DMS 273 (cell line): Measurements from ENCODE around the gene PTMS.

ENCODE experiments used
- DNase-seq: peaks from one replicate; lab custom pipeline; 2025; ENCODE audit not compliant: unreplicated experiment; lab: John Stamatoyannopoulos, UW

The PTMS gene

GRCh38 chr12:6787309-6787708 lies 21.1 kb downstream of the PTMS start:
- no peak for DNase-seq

DNA sequence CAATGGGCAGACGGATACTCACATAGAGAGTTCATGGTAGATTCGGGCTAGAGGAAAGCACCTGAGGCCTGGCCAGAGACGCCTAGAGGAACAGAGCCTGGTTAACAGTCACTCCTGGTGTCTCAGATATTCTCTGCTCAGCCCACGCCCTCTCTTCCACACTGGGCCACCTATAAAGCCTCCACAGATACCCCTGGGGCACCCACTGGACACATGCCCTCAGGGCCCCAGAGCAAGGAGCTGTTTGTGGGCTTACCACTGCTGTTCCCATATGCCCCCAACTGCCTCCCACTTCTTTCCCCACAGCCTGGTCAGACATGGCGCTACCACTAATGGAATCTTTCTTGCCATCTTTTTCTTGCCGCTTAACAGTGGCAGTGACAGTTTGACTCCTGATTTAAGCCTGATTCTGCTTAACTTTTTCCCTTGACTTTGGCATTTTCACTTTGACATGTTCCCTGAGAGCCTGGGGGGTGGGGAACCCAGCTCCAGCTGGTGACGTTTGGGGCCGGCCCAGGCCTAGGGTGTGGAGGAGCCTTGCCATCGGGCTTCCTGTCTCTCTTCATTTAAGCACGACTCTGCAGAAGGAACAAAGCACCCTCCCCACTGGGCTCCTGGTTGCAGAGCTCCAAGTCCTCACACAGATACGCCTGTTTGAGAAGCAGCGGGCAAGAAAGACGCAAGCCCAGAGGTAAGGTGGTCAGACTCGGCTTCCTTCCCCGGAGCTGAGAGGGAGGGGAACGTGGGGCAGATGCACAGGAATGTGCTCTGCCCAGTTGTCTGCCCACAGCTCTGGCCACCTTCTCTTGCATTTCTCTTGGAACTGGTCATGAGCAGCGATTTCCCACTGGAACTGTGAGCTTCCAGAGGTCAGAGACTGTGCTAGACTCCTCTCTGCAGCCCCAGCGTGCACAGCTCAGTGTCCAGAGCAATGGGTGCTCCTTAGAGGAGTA lies 23.1 kb downstream of the PTMS start, which contains the start of gene CD4:
Gene CD4 (plus strand): TSS at position 557 of the 953 bp plus-strand sequence. CDS start 10,611 bp downstream, outside the sequence.
- no peak for DNase-seq

DNA sequence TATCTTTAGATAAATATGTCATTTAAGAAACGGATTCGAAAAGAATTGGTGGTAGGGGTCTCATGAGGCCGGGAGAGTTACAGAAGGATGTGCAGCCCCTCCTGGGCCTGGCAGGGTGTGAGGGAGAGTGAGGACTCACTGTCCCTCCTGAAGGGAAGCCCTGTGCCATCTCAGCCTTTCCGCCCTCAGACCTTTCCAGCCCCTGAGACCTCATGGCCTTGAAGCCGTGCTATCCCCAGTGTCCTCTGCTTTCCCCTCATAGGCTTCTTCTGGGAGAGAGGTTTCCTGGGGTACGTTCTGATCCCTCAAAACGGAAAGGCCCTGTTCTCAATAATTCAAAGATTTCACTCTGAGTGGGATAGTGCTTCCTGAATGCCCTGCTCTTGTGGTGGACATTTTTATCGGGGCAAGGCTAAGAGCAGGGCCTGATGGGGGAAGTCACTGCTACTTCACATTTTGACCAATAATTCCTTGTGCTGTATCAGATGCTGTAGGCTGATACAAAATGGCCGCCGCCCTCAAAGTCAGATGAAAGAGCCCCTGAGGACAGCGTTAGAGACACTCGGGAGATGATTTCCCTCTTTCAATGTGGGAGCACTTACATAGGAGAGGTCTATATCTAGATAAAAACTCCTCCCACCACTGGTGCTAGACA lies 24.5 kb downstream of the PTMS start:
- DNase-seq: no peak

DNA sequence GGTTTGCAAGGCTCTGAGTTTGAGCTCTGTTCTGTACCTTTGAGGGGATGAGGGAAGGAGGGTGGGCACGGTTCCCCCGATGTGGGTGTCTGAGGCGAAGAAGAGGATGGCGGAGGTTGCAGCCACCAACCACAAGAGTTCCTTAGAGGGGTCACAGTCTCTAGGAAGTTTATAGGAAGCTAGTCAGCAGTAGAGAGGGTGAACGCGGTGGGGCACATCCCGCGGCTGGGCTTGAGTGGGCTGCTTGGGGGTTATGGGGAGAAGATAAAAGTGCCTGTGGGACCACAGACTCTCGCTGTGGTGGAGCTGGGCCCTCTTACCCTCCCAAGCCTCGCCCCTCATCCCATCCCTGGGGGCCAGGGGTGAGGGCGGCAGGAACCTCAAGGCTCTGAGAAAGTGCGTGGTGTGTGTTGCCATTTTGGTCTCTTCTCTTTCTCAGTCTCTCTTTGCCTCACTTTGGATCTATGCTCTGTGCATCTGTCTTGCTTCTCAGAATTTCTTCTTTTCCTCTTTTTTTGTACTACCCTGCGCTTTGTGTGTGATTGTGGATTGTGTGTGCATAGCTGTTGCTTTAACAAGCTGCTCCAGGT lies 25.9 kb downstream of the PTMS start:
- no peak for DNase-seq

DNA sequence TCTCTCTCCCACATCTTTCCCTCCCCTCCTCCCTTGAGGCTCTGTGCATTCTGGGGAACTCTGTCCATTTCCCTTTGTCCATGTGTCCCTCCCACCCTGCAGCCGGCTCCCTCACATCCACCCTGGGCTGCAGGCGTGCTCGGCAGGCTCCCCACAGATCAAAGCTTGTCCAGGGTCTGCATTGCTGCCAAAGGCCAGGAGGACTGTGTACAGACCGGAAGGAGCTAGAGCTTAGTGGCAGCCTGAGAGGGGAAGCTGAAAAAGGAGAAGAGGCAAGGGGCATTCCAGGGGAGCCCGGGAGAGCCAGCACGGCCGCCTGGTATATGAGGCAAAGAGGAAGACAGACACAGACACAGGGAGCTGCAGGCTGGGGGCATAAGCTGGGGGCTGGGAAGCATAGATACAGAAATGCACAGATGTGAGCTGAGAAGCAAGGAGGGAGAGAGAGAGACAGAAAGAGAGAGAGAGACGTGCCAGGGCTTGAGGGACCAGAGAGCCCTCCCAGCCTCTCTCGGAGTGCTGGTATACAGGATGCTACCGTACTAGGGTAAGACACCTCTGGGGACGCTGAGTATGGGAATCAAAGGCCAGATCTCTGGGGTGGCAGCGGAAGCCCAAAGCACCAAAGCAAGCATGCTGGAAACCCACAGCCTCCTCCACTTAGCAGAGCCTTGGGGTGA lies 26.5 kb downstream of the PTMS start:
- no peak for DNase-seq

DNA sequence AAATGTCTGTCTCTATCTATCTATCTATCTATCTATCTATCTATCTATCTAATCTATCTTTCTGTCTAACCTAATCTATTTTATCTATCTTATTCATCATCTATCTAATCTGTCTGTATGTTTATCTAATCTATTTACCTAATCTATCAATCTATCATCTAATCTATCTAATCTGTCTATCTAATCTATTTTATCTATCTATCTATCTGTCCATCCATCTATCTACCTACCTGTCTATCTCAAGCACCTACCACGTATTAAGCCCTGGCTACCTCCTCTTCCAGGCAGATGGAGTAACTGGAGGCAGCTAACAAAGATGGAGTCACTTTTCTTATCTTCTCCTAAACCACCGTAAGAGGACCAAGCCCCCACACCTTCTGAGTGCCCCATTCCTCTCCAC lies 28.9 kb downstream of the PTMS start:
- DNase-seq: no peak

DNA sequence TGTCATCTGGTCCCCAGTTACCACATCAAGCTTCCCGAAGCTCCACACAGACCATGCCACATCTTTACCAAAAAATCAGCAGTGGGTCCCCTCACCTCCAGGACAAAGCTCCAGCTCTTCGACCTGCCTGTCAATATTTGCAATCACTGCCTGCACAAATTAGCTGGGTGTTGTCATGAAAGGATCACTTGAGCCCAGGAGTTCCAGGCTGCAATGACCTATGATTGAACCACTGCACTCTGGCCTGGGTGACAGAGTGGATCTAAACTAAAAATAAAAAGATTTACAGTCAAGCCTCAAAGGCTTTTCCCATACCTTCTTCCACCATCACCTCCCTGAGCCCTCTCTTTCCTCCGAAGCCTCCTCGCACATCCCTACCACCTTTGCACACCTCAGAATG lies 30.4 kb downstream of the PTMS start:
- DNase-seq: no peak

- no peak for DNase-seq
These were observed 33.0 kb downstream of the PTMS start for GRCh38 chr12:6799147-6799546.

DNA sequence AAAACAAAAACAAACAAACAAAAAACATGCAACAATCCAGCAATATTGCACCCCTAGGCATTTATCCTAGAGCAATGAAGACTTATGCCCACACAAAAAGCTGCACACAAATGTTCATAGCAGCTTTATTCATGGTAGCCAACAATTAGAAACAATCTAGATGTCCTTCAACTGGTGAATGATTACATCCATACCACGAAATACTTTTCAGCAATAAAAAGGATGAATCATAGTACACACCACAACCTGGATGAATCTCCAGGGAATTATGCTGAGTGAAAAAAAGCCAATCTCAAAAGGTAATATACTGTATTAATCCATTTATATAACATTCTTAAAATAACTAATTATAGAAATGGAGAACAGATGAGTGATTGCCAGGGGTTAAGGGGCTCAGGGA lies 41.0 kb downstream of the PTMS start:
- DNase-seq: no peak

DNA sequence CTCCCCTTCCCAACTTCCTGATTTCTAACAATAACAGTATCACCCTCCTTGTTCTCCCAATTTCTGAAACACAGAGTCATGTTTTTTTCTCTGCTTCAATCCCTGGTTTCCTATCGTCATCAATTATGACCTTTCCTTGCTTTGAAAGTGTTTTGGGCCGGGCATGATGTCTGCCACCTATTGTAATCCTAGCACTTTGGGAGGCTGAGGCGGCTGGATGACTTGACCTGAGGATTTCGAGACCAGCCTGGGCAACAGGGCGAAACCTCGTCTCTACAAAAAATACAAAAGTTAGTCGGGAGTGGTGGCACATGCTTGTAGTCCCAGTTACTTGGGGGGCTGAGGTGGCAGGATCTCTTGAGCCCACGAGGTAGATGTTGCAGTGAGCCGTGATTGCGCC lies 42.9 kb downstream of the PTMS start:
- no peak for DNase-seq

DNA sequence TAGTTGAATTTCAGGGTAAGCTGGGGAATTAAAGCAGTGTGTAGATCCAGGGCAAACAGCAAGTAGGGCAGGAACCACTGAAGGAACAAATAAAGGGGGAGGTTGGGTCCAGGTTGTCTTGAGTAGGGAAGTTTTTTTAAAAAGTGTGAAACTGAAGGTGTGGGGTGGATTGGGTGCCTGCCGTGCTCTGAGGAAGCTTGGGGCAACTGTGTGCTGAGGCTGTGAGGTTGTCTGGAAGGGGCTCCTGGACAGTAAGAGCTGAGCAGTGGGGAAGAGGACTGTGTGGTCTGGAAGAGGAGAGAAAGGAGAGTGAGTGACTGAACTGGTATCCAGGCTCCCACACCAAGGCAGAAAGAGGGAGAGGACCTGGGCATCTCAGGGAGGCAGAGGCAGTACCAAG lies 44.6 kb downstream of the PTMS start:
- no peak for DNase-seq

DNA sequence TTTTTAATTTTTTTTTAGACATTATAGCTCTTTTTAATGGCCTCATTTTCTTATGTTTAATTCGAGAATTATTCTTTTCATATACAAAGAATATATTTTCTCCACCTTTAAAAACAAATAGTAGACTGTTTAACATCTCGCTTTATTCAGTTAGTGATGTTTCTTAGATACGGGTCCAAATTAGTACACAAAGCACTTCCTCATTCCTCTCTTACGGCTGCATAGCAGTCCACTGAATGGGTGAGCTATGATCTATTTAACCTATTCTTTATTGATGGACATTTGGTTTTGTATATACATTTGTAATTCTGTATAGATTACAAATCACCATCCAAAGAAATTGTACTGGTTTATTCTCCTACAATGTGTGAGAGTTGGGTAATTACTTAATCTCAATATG lies 47.2 kb downstream of the PTMS start:
- DNase-seq: no peak

- no peak for DNase-seq
These were observed 50.4 kb downstream of the PTMS start for GRCh38 chr12:6816598-6816997.

- DNase-seq: no peak
These were observed 50.9 kb downstream of the PTMS start for GRCh38 chr12:6817098-6817497.

- DNase-seq: no peak
These were observed 51.5 kb downstream of the PTMS start for GRCh38 chr12:6817662-6818157.

DNA sequence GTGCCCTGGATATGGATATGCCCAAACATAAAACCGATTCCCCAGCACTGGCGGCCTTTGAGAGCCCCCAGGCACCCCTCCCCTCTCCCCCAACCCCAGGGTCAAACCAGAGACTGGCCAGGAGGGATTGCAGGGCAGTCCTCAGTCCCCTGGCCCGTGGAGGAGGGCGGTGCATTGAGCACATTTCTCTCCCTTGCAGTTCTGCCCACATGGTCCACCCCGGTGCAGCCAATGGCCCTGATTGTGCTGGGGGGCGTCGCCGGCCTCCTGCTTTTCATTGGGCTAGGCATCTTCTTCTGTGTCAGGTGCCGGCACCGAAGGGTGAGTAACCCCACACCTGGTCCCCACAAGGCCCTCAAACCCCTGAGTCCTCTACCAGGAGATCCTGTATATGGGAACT lies 52.1 kb downstream of the PTMS start:
- no peak for DNase-seq

DNA sequence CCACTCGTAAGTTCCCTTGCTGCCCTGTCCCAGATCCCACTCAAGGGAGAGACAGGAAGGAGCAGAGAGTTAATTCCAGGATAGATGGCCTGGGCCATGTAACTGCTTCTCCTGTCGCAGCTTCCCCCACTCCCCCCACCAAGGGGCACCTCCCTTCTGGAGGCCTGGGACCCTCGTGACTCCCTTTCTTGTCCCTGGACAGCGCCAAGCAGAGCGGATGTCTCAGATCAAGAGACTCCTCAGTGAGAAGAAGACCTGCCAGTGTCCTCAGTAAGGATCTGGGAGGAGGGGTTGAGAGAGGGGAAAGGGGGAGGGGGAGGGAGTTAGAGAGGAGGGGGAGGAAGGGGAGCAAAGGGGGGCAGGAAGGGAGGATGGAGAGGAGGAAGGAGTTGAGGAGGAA lies 52.5 kb downstream of the PTMS start:
- DNase-seq: no peak

DNA sequence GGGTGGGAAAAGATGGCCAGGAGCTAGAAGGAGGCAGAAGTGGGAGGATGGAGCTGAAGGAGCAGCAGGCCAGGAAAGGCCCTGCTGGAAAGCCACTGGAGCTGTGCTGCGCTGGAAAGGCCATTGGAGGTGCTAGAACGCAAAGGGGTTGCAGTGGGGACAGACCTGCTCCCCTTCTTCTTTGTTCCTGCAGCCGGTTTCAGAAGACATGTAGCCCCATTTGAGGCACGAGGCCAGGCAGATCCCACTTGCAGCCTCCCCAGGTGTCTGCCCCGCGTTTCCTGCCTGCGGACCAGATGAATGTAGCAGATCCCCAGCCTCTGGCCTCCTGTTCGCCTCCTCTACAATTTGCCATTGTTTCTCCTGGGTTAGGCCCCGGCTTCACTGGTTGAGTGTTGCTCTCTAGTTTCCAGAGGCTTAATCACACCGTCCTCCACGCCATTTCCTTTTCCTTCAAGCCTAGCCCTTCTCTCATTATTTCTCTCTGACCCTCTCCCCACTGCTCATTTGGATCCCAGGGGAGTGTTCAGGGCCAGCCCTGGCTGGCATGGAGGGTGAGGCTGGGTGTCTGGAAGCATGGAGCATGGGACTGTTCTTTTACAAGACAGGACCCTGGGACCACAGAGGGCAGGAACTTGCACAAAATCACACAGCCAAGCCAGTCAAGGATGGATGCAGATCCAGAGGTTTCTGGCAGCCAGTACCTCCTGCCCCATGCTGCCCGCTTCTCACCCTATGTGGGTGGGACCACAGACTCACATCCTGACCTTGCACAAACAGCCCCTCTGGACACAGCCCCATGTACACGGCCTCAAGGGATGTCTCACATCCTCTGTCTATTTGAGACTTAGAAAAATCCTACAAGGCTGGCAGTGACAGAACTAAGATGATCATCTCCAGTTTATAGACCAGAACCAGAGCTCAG lies 53.2 kb downstream of the PTMS start:
- no peak for DNase-seq

DNA sequence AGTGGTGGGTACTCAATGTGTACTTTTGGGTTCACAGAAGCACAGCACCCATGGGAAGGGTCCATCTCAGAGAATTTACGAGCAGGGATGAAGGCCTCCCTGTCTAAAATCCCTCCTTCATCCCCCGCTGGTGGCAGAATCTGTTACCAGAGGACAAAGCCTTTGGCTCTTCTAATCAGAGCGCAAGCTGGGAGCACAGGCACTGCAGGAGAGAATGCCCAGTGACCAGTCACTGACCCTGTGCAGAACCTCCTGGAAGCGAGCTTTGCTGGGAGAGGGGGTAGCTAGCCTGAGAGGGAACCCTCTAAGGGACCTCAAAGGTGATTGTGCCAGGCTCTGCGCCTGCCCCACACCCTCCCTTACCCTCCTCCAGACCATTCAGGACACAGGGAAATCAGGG lies 54.0 kb downstream of the PTMS start:
- DNase-seq: no peak
